Endometrium (tissue), 2 donors: ENCODE results near the gene CAMK2N1.

Experiments used
- FAIRE-seq: peaks from 2 replicates; lab custom pipeline; 2012; peaks lifted over from hg19 to GRCh38; lab: Jason Lieb, UNC
- donor health status: control.
- donor health status: control.

CAMK2N1 gene

GRCh38 chr1:20443703-20444586 is 42.1 kb downstream of the CAMK2N1 start:
- FAIRE-seq: no peak

- no peak for FAIRE-seq
Observed at GRCh38 chr1:20442920-20443625, 42.9 kb downstream of the CAMK2N1 start.

GRCh38 chr1:20440785-20441200 is 45.2 kb downstream of the CAMK2N1 start:
- FAIRE-seq: no peak

- FAIRE-seq: no peak
Observed at GRCh38 chr1:20439282-20439681, 46.7 kb downstream of the CAMK2N1 start.

- no peak for FAIRE-seq
Observed at GRCh38 chr1:20437640-20438039, 48.4 kb downstream of the CAMK2N1 start.

GRCh38 chr1:20432891-20433290 is 53.1 kb downstream of the CAMK2N1 start:
- no peak for FAIRE-seq
